Inferior parietal cortex (tissue), 1 donor: ENCODE data around the gene SLC22A12.

Source experiments
- DNase-seq: peaks from one replicate; pipeline ENCODE4 v3.0.0-alpha.2; 2016; ENCODE audit errors: extremely low spot score

Gene SLC22A12

GRCh38 chr11:64562723-64563351 is 28.2 kb upstream of the SLC22A12 start:
- no peak for DNase-seq

DNA sequence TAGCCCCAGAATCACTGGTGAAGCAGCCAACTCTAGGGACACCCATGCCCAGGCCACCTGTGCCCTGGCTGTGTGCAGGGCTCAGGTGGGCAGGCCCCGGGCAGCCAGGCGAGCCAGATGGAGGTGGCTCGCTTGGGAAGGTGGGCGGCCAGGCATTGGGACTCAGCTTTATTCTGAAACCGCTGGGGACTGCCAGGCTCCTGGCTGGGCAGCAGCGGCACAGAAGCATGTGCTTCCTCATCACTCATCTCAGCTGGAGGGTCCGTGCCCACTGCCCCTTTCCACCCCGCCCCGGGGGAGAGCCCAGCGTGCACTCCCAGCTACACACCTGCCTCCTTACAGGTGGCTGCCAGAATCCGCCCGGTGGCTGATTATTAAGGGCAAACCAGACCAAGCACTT is 27.1 kb upstream of the SLC22A12 start:
- no peak for DNase-seq

DNA sequence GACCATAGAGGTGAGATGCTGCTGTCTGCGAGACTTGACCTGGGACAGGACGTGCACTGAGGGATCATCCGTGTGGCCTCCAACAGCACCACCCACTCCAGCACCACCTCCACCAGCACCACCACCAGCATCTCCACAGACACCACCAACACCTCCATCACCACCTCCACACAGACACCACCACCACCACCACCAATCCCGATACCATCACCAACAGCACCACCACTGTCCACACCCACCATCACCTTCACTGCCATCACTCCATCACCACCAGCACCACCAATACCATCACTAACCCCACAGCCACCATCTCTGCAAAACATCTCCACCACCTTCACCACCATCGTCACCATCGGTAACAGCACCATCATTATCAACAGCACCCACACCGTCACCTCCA is 26.6 kb upstream of the SLC22A12 start:
- DNase-seq, result no peak

- no peak for DNase-seq
Measured at GRCh38 chr11:64564947-64565889, 25.8 kb upstream of the SLC22A12 start.

- DNase-seq, result peak; percentile 10
Measured at GRCh38 chr11:64566042-64566914, 24.7 kb upstream of the SLC22A12 start.

- no peak for DNase-seq
Measured at GRCh38 chr11:64566915-64567891, 23.8 kb upstream of the SLC22A12 start.

GRCh38 chr11:64568041-64568571 is 22.9 kb upstream of the SLC22A12 start:
- DNase-seq, result no peak

GRCh38 chr11:64568584-64569140 is 22.4 kb upstream of the SLC22A12 start:
- no peak for DNase-seq

- no peak for DNase-seq
Measured at GRCh38 chr11:64569300-64569970, 21.6 kb upstream of the SLC22A12 start.

DNA sequence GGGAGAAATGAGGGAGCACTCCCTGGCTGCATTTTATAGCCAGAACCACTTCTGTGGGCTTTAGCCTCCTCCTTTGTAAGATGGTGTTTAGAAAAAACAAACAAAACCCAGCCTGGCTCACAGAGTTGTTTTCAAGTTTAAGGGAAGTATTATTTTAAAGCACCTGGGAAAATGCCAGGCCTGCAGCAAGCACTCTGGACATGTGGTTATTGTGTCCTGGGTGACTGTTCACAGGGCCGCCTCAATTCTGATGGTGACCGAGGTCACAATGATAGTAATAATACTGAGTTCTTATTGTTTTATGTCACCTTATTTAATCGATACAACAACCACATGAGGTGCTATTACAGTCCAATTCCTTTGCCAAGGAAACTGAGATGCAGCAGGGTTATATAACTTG is 20.7 kb upstream of the SLC22A12 start:
- DNase-seq, result peak; percentile 15

DNA sequence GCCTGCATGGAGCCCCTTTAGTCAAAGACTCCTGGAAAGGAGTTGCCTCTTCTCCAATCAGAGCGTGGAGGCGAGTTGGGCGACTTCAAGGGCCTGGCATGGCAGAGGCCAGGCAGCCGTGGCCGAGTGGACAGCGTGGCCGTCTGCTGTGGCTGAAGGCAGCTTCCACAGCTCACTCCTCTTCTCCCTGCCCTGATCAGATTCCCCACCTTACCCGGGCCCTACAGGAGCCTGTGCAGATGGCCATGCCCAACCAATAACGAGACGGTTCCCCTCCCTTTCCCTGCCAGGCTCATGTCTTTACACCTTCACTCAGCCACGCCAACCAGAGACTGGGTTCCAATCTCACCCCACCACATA is 20.0 kb upstream of the SLC22A12 start:
- no peak for DNase-seq

DNA sequence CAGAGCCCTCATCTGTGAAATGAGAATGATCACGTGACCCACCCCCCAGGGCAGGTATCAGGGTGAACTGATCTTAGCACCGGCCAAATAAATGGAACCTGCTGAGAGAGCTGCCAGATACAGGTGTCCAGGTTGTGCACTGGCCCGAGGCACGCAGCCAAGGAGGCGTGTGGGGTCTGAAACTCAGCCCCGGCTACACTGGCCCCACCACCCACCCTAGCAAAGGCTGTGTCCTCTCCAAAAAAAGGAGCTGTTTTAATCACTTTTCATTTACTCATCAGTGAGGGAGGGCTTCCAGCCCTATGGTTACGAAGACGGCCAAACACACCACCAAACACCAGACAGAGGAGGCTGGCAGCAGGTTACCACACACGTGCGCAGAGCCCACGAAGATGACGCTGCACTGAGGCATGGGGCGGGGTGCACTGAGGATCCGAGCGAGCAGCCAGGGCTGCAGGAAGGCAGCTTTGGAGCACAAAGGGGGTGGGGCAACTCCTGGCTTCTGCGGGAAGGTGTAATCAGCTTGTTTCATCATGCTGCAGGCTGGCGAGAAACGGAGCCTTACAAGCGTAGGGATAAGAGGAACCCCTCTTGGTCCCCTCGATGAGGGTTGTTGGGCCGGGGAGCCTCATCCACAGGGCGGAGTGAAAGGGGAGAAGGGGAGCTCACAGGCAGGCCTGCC is 19.5 kb upstream of the SLC22A12 start:
- no peak for DNase-seq

DNA sequence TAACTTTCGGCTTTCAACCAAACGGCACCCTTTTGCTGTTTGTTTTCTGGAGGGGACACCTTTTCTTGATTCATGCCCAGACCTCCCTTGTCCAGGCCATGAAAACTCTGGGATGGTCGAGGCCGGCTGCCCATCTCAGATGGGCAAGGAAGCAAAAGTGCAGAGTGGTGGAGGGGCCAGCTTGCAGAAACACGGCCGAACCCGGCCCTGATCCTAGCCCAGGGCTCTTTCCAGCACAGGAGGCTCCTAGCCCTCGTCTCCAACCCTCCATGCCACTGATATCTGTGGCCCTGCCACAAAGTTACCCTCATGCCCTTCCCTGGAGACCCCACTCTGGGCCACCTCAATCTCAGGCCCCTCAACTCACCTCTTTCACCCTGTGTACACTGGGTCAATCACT is 18.9 kb upstream of the SLC22A12 start:
- no peak for DNase-seq

DNA sequence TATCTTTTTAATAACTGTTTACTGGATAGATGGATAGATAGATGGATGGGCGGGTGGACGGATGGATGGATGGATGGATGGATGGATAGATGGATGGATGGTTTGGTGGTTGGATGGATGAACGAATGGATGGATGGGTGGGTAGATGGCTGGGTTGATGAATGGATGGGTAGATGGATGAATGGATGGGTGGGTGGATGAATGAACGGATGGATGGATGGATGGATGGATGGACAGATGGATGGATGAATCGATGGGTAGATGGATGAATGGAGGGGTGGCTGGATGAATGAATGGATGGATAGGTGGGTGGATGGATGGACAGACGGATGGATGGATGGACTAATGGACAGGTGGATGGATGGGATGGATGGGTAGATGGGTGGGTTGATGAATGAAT is 13.8 kb upstream of the SLC22A12 start:
- no peak for DNase-seq

DNA sequence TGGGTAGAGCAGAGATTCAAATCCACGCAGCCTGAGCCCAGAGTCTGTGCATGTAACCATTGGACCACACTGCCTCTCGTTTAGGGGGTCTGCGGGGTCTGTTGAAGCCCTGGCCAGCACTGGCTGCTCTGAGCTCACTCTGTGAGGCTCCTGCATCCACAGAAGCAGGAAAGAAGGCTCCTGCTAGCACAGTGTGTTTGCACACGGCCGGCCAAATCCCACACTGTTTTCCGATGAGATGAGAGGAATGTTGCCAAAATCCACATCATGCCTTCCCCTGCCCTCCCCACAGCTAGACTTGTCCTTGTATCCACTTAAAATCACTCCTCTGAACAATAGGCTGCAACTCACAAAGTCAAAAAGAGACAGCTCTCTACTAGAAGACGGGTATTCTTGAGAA is 10.6 kb upstream of the SLC22A12 start:
- peak; percentile 27 for DNase-seq

DNA sequence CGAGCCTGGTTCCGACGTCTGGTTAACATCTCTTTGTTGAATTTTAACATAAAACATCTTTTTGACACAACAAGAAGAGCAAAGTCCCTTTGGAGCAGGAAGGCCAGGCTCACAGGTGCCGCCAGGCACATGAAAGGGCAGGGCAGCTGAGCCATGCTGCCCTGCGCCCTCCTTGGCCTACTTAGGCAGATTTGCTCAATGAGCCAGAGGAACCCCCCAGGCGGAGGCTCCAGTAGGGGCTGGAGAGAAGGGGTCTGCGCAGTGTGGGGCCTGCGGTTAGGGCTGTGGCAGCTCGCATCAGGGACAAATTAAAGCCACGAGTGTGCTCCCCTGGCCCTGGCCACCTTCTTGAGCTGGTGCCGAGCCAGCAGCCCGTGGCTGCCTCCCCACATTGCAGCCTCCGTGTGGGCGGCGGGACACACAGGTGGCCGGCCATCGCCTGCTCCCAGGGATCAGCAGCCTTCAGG is 9.9 kb upstream of the SLC22A12 start:
- no peak for DNase-seq

DNA sequence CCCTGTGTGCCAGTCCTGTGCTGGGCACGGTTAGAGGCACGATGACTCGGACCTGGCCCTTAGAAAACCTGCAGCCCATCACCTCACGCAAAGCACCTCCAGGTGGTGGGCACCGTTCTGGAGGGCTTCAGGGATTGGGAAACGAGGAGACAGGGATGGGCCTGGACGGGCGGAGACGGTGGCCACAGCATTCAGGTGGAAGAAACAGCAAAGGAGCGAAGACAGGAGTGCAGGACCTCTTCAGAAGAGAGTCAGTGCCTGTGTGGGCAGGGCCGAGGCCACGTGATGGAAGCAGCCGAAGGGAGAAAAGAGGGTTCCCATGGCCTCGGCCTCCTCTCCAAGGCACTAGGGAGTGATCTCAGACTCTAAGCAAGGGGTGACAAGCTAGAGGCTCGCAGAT is 8.1 kb upstream of the SLC22A12 start:
- no peak for DNase-seq

DNA sequence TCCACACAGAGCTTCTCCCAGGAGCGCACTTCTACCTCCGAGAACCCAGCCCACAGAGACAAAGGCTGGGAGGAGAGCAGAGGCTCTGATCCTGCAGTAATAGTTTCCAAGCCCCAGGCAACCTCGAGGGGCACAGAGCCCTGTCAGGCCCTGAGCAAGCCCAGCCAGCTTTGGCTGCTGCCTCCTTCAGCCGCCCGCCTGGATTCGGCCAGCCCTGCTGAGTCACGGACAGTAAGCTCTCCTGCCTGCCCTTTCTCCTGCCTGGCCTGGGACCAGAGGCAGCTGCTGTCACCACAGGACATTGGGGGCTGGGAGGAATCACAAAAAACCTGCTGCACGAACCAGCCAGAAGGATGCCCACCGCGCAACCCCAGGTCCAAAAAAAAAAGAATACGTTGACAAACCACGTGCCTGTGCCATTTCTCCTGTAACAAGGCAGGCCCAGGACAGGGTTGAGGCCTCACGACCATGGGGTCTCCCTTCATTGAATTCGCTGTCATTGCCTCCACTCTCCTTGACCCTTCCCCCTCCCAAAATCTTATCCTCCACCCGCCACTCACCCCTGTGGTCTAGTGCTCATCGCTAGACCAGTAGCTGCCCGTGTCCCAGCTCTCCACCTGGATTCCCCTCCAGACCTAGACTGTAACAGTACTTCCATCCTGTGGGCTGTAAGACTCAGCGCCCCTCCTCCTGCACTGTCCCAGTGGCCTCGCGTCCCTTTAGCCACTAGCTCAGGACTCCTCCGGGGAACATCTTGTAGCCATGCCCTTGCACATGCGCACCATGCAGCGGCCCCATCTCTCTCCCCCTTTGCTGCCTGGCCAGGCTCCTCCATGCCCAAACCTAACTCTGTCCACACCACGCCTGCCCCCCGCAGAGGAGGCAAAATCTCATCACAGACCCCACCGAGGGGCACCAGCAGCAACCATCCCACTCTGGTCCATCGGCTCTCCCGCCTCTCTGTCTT is 7.4 kb upstream of the SLC22A12 start:
- no peak for DNase-seq
